SH-SY5Y (cell line): ENCODE results near the gene MRPL49.

Experiments
- GATA2 ChIP-seq: IDR thresholded peaks from 2 replicates; pipeline ENCODE4 v1.6.1; 2011; ENCODE audit warnings: mild to moderate bottlenecking, low read depth, low read length
- GATA3 ChIP-seq: IDR thresholded peaks from 2 replicates; pipeline ENCODE4 v1.6.1; 2011; ENCODE audit warnings: low read depth, mild to moderate bottlenecking, low read length, moderate library complexity

Gene MRPL49

DNA sequence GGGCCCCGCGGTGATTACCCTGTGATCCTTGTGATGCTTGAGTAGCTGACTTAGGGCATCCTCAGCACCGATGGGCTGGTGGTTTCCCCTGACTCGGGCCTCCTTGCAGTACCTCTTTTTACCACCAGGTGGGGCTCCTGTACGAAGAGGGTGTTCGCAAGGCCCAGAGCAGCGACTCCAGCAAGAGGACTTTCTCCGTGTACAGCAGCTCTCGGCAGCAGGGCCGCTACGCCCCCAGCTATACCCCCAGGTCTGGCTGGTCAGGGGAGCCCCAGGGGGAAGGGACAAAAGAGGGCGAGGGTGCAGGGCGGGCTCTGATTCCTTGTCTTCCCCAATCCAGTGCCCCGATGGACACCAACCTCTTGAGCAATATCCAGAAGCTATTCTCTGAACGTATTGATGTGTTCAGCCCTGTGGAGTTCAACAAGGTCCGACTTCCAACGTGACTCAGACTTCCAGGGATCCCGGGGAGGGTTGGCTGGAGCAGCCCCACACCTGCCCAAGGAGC is 11.7 kb upstream of the MRPL49 start:
- TF ChIP-seq GATA2, result no peak
- TF ChIP-seq GATA3, result no peak

DNA sequence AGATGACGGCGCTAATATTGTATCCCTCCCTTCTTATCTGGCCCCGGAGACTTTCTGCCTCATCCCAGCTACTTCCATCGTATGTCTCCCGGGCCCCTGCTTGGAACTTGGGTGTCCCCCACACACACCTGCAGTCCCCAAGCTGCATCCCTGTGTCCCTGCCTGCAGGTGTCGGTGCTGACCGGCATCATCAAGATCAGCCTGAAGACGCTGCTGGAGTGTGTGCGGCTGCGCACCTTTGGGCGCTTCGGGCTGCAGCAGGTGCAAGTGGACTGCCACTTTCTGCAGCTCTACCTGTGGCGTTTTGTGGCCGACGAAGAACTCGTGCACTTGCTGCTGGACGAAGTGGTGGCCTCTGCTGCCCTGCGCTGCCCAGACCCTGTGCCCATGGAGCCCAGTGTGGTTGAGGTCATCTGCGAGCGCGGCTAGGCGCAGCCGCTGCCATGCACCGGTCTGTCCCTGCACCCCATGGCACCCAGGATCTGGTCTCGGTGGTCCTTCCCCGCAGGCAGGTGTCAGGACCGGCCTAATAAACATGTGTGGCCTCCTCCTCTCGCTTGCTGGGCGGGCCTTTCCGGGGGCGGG is 10.9 kb upstream of the MRPL49 start:
- TF ChIP-seq GATA2 (no peak), GATA3 (no peak)

DNA sequence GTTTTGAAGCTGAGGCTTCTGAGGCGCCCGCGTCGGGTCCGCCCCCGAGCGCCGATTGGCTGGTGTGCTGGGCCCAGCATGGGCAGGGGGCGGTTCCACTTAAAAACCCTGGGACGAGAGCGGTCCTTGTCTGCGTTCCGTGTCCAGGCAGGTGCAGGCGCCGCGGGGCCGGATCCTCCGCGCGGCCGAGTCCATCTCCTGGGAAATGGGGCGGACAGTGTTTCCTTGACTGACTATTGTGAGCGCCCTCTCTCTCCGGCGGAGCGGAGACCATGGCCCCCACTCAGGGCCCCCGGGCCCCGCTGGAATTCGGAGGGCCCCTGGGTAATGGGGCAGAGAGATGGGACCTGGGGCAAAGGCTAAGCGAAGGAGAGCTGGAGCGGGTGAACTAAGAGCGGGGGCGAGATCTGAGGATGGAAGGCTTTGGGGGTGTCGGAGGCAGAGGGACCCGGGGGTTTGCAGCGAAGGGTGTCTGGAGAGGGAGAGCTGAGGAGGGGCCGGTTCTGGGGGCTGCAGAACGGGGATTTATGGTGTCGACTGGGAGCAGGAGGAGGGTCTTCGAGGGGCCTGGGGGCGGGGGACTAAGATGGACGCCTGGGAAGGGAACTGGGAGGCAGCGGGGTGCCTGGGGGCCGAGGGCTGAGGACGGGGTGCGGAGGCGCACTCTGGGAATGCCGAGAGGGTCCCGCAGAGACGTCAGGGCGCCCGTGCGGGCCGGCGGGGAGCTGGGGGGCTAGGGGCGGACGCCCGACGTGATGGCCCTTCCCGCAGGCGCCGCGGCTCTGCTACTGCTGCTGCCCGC is 10.2 kb upstream of the MRPL49 start, which contains the start of gene TM7SF2:
TSS of gene TM7SF2 (plus strand) at position 129 of the 802 bp plus-strand sequence. CDS start at position 273, 144 bp downstream.
- no peak for TF ChIP-seq GATA3
- no peak for TF ChIP-seq GATA2

DNA sequence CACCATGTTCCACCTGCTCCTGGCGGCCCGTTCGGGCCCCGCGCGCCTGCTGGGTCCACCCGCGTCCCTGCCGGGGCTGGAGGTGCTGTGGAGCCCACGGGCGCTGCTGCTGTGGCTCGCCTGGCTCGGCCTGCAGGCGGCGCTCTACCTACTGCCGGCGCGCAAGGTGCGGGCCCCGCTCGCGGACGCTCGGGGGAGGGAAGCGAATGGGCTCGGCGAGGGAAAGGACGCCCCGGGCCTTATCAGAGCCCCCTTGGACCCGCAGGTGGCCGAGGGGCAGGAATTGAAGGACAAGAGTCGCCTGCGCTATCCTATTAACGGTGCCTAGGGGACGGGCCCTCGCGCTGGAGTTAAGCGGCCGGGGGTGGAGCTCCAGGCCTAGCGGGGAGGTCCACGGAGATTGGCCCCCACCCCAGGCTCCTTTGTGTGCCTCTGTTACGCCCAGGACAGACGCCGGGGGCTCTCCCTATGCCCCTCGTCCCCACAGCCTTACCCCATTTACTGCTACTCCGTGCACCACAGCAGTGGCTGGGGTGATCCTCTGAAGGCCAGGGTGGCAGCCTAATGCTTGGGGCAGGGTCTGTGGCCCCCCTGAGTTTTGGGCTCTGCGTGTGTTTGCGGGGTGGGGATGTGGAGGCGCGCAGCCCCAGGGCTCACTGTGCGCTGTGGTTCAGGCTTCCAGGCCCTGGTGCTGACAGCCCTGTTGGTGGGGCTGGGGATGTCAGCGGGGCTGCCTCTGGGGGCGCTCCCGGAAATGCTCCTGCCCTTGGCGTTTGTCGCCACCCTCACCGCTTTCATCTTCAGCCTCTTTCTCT is 9.4 kb upstream of the MRPL49 start:
- TF ChIP-seq GATA2, result no peak
- no peak for TF ChIP-seq GATA3

DNA sequence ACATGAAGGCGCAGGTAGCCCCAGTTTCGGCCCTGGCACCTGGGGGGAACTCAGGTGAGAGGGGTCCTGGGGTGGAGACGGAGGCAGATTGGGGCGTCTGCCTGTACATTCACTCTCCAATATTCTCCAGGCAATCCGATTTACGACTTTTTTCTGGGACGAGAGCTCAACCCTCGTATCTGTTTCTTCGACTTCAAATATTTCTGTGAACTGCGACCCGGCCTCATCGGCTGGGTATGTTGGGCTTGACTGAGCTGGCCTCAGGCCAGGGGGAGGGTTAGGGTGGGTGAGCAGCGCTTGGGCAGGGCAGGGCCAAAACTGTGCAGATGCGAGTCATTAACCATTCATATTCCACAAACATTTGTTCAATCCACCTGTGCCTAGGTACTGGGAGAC is 8.8 kb upstream of the MRPL49 start:
- TF ChIP-seq GATA2, result no peak
- no peak for TF ChIP-seq GATA3

DNA sequence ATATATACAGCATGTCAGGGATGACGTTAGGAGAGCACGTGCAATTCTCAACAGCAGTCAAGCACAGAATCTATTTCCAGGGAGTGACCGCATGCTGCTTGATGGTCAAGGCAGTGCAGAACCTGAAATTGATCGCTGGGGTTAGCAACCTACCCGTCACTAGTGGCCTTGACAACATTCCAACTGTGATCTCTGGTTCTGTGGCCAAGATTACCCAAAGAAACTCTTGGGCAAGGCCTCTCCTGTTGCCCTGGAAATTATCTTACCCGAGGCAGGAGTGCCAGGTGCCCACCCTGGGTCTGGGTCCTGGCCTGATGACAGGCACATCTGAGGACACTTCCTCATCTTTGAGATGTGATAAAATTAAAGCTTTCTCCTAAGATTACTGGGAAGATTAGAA is 8.3 kb upstream of the MRPL49 start:
- TF ChIP-seq GATA3, result no peak
- no peak for TF ChIP-seq GATA2

DNA sequence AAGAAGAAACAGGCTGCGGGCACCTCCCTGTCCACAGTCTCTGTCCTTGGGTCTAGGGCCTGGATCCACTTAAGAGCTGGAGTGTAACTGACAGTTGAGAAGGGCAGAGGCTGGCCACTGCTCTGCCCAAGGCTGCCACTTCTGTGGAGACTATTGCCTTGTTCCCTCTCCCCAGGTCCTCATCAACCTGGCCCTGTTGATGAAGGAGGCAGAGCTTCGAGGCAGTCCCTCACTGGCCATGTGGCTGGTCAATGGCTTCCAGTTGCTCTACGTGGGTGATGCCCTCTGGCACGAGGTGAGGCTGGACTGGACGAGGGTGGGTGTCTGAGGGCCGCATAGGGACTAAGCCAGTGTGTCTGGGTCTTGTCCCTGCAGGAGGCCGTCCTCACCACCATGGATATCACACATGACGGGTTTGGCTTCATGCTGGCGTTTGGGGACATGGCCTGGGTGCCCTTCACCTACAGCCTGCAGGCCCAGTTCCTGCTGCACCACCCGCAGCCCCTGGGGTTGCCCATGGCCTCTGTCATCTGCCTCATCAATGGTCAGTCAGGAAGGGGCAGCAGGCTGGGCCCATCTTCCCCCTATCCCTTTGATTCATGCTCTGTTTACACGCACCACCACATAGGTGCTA is 7.5 kb upstream of the MRPL49 start:
- TF ChIP-seq GATA2 (no peak), GATA3 (no peak)

DNA sequence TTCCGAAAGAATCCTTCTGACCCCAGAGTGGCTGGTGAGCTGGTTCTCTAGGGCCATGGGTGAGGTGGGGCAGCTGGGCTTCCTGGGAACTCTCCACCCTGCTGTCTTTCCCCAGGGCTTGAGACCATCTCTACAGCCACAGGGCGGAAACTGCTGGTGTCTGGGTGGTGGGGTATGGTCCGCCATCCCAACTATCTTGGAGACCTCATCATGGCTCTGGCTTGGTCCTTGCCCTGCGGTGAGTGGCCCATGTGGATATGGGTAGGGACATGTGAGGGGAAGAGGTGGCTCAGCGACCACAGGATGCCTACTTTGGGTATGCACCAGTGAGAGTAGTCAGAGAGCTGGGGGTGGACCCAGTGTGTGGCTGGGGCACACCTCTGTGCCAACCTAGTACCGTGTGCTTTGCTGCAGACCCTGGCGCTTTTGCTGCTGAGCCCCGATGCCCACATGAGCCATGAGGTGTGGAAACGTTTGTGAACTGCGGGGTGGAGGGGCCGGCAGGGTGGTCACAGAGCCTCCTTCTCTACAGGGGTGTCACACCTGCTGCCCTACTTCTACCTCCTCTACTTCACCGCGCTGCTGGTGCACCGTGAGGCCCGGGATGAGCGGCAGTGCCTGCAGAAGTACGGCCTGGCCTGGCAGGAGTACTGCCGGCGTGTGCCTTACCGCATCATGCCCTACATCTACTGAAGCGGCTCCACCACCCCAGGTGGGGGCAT is 6.6 kb upstream of the MRPL49 start:
- TF ChIP-seq GATA3 (no peak), GATA2 (no peak)

DNA sequence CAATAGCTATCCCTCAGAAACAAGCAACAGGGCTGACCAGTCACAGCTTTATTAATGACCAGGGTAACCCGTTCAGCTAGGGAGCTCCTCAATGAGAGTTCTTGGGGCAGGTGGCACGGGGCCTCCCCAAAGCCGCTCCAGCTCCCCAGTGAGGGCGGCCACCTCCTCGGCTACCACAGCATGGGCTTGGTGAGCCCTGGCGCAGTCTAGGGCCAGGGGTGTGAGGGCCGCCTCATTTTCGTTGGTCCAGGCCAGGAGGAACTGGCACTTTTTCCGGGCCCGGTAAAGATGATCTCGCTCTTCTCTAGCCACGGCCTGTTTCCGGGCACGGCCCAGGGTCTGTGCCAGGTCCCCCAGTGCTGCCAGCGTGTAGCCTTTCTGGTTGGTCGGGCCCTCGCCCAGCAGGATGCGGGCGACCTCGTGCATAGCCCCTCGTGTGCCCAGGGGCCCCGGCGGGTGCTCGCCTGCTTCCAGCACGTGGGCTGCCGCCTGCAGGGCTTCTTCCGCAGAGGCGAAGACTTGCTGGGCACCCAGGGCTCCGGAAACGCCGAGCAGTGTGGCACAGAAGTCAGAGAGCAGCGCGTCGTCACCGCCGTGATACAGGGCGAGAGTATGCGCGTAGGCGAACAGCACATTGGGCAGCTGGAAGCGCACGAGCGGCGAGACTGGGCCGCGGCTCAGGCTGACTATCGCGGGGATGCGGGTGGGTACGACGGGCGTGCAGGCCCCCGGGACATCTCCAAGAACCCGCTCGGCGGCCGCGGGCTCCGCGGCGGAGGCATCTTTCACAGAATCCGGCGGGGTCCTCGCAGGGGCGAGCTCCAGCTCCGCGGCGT is 5.5 kb upstream of the MRPL49 start:
- no peak for TF ChIP-seq GATA3
- TF ChIP-seq GATA2, result no peak

DNA sequence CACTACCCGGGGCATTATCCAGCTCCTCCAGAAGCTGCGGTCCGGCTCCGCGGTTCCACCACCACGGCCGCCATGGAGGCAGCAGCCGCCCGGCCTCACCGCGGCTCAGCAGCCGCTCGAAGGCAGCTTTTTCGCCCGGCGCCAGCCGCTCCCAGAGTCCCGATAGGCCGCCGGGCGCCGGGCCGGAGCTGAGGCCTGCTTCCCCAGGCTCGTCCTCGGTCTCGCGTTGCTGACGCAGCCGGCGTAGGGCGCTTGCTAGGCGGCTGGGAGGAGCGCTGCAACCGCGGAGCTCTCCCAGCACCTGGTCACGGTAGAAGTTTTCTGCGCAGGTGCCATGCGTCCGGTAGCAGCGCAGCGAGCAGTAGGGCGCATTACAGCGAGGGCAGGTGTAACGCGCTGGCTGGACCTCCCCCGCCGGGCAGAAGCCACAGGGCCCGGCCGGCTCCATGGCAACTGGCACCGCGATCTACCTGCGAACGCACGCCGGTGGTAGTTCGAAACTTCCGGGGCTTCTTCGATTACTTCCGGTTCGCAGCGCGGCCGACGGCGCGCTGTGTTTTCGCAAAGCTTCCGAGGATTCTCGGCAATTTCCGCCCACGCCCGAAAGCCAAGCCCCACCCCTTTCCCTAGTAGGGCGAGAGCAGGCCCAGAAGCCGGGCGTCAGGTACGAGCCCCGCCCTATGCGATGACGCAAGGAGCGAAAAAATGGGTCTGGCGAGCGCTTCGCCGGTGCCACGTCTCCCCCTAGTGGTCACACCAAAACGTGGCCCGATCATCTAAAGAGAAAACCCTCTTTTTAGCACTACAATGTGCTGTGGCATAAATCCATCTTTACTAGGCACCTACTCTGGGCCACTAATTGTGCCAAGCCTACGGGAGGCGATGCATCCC is 4.7 kb upstream of the MRPL49 start, which contains the start of gene ZNHIT2:
TSS of gene ZNHIT2 (minus strand) at position 496 of the 891 bp plus-strand sequence. CDS start at position 448, 48 bp downstream.
- TF ChIP-seq GATA2 (no peak), GATA3 (no peak)

DNA sequence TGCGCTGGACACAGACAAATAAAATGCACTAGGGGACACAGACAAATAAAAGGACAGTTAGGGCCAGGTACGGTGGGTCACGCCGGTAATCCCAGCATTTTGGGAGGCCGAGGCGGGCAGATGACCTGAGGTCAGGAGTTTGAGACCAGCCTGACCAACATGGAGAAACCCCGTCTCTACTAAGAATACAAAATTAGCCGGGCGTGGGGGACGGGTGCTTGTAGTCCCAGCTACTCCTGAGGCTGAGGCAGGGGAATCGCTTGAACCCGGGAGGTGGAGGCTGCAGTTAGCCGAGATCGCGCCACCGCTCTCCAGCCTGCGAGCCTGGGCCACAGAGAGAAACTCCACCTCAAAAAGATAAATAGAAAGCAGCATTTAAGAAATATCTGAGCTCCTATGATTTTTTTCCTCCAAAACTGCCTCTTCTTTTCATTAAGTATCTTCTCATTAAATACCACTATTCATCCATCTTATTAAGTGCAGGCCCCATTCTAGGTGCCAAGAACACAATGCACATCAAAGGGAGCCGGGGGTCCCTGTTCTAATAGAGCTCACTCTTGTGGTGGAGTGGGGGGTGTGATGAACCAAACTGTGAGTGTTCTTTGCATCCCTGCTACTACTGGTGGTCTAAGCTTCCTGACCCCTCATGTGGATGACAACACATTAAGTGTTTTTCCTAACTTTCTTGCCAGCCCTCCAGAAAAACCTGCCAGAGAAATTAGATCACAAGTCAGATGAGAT is 3.9 kb upstream of the MRPL49 start:
- TF ChIP-seq GATA3 (no peak), GATA2 (no peak)

DNA sequence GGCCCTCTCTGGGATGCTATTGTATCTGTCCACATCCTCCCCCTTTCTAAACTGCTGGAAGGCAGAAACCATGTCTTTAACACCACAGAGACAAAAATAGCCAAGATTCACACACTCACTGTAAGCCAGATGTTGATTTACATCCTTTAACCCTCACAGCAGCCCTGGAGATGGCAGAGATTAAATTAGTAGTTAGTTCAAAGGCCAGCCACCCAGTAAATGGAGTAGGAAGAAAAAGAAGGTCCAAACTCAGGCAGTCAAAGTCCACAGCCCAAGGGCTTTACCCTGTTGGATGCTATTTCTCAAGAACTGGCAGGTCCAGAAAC is 2.5 kb upstream of the MRPL49 start:
- TF ChIP-seq GATA3 (no peak), GATA2 (no peak)
